GM21526 (cell line): ENCODE results near the gene GPT2.

Experiments
- ATAC-seq: cut with Tn5 transposase; IDR thresholded peaks from one replicate; pipeline ENCODE4 v1.9.1; 2021; ENCODE audit warnings: moderate library complexity; ENCODE audit not compliant: unreplicated experiment, low FRiP score

Gene GPT2

GRCh38 chr16:46895399-46896313 lies 11.5 kb downstream of the GPT2 start:
- ATAC-seq, result no peak

- ATAC-seq, result no peak
These were observed 12.3 kb downstream of the GPT2 start for GRCh38 chr16:46896314-46896968.

- ATAC-seq, result no peak
These were observed 13.3 kb downstream of the GPT2 start for GRCh38 chr16:46897471-46897870.

- ATAC-seq, result no peak
These were observed 13.8 kb downstream of the GPT2 start for GRCh38 chr16:46898006-46898405.

GRCh38 chr16:46899443-46900143 lies 15.4 kb downstream of the GPT2 start:
- ATAC-seq, result no peak

GRCh38 chr16:46900455-46901235 lies 16.5 kb downstream of the GPT2 start:
- no peak for ATAC-seq

GRCh38 chr16:46901709-46902108 lies 17.5 kb downstream of the GPT2 start:
- ATAC-seq, result no peak

GRCh38 chr16:46903255-46903905 lies 19.2 kb downstream of the GPT2 start:
- no peak for ATAC-seq

GRCh38 chr16:46904471-46904870 lies 20.3 kb downstream of the GPT2 start:
- ATAC-seq, result no peak

GRCh38 chr16:46906360-46907060 lies 22.3 kb downstream of the GPT2 start:
- ATAC-seq, result no peak

GRCh38 chr16:46907061-46907774 lies 23.1 kb downstream of the GPT2 start:
- no peak for ATAC-seq

- no peak for ATAC-seq
These were observed 24.6 kb downstream of the GPT2 start for GRCh38 chr16:46908540-46909372.

- ATAC-seq, result peak; percentile 56
These were observed 26.9 kb downstream of the GPT2 start for GRCh38 chr16:46911038-46911437.

- no peak for ATAC-seq
These were observed 27.5 kb downstream of the GPT2 start for GRCh38 chr16:46911650-46912049.

- no peak for ATAC-seq
These were observed 30.5 kb downstream of the GPT2 start for GRCh38 chr16:46914556-46915201.

GRCh38 chr16:46915483-46916025 lies 31.4 kb downstream of the GPT2 start:
- no peak for ATAC-seq

- no peak for ATAC-seq
These were observed 32.8 kb downstream of the GPT2 start for GRCh38 chr16:46916980-46917379.
